Ovary (tissue), 3 donors: ENCODE results near the gene HLA-DQA1.

ENCODE experiments used
- EP300 ChIP-seq: sonication (generic); formaldehyde crosslinking; IDR thresholded peaks from one replicate; pipeline ENCODE4 v1.6.1; 2017; ENCODE audit warnings: antibody characterized with exemption
- POLR2A ChIP-seq: fragments of 450-650 bp; IDR thresholded peaks from one replicate; pipeline ENCODE4 v1.6.1; 2017; ENCODE audit warnings: antibody characterized with exemption, mild to moderate bottlenecking, moderate library complexity
- TF ChIP-seq, protein P1 (sequence below), 3 donors: fragments of 450-650 bp in 2 of 3; fragments of 200-600 bp in 1 of 3; IDR thresholded peaks; one replicate each; pipeline versions ENCODE4 v1.5.1 to v1.8.0; 2016 to 2022; ENCODE audit warnings: antibody characterized with exemption in 3 of 3, mild to moderate bottlenecking in 1 of 3
- donor health status: DM: no; HTN: no; CAD: no.

DNA sequence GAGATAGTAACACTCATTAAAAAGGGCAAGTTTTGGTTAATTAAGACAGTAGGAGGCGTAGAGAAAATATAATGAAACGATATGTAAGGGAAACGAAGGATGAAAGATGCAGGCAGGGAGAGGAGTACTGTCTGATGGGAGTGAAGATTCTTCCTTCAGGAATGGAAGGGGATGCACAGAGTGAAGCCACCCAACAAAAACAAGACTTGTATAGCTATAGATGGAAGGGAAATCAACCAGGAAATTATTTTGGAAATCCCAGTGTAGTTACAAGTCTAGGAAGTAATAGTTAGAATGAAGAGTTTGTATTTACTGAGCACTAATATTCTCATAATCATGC, 27.8 kb upstream of the HLA-DQA1 start:
- TF ChIP-seq, protein P1, sequence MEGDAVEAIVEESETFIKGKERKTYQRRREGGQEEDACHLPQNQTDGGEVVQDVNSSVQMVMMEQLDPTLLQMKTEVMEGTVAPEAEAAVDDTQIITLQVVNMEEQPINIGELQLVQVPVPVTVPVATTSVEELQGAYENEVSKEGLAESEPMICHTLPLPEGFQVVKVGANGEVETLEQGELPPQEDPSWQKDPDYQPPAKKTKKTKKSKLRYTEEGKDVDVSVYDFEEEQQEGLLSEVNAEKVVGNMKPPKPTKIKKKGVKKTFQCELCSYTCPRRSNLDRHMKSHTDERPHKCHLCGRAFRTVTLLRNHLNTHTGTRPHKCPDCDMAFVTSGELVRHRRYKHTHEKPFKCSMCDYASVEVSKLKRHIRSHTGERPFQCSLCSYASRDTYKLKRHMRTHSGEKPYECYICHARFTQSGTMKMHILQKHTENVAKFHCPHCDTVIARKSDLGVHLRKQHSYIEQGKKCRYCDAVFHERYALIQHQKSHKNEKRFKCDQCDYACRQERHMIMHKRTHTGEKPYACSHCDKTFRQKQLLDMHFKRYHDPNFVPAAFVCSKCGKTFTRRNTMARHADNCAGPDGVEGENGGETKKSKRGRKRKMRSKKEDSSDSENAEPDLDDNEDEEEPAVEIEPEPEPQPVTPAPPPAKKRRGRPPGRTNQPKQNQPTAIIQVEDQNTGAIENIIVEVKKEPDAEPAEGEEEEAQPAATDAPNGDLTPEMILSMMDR (IDR thresholded peaks at IDR 0.05) = no peak
- no peak for TF ChIP-seq POLR2A
- TF ChIP-seq EP300 = no peak
